GM12878 (cell line): ENCODE measurements around the gene KDM3B. TPM values are rescaled to one million over a fixed set of nuclear protein-coding genes. Genes with fewer than 3 reads are reported as not detected.

Experiments
- ATAC-seq: fragments of 200-7000 bp; cut with Tn5 transposase; 3 replicates; pipeline ENCODE4 v1.9.1; 2020; ENCODE audit warnings: mild to moderate bottlenecking, moderate library complexity
- BruUV-seq: library from RNA; stranded (reverse); fragments of 400-500 nt; replicated peaks from 2 replicates; lab custom pipeline; 2021; lab: Mats Ljungman, UMichigan
- CTCF ChIA-PET: fragments of 300-600 bp; sonication (Branson Sonifier 250); formaldehyde crosslinking; extraction: SDS; loops from one replicate; lab custom pipeline; 2021; ENCODE audit warnings: inconsistent platforms; lab: Yijun Ruan, JAX
- POLR2A ChIA-PET: fragments of 350-600 bp; formaldehyde crosslinking; extraction: SDS; loops from one replicate; lab custom pipeline; 2021; ENCODE audit warnings: inconsistent platforms; lab: Charles Lee
- RAD21 ChIA-PET: fragments of 300-600 bp; sonication (Branson Sonifier 250); formaldehyde crosslinking; loops from one replicate; lab custom pipeline; 2023; ENCODE audit warnings: antibody characterized with exemption; ENCODE audit not compliant: unreplicated experiment; lab: Charles Lee
- SMC1A ChIA-PET: fragments of 300-600 bp; sonication (Branson Sonifier 250); formaldehyde crosslinking; loops from one replicate; lab custom pipeline; 2023; ENCODE audit not compliant: unreplicated experiment, uncharacterized antibody; lab: Charles Lee
- DNase-seq: peaks from one replicate; pipeline ENCODE4 v3.0.0-alpha.2; 2011; ENCODE audit warnings: low read depth, low spot score
- FAIRE-seq: peaks from 3 replicates; lab custom pipeline; 2011; peaks lifted over from hg19 to GRCh38; lab: Jason Lieb, UNC
- H2AFZ ChIP-seq: 2 replicates; pipeline ENCODE4 v1.6.0; 2011; ENCODE audit warnings: low read depth, low read length, control low read depth; ENCODE audit not compliant: control insufficient read depth
- H3K27ac ChIP-seq: 2 replicates; pipeline ENCODE4 v1.5.1; 2011; ENCODE audit warnings: control low read depth; ENCODE audit not compliant: control insufficient read depth, insufficient read depth
- H3K27me3 ChIP-seq, 2 experiments: replicated peaks in 1 of 2; 2 replicates each; pipeline versions ENCODE4 v1.6.0 to v1.6.1; 2011; ENCODE audit warnings: low read length in 1 of 2; ENCODE audit not compliant: control insufficient read depth in 2 of 2, insufficient read depth in 2 of 2
- H3K36me3 ChIP-seq, 2 experiments: 2 replicates each; pipeline ENCODE4 v1.5.1; 2011; ENCODE audit warnings: low read length in 1 of 2; ENCODE audit not compliant: control insufficient read depth in 2 of 2, insufficient read depth in 2 of 2
- H3K4me1 ChIP-seq: 2 replicates; pipeline ENCODE4 v1.6.1; 2011; ENCODE audit warnings: mild to moderate bottlenecking, low read length, moderate library complexity, mixed read lengths; ENCODE audit not compliant: control insufficient read depth, insufficient read depth
- H3K4me2 ChIP-seq: 2 replicates; pipeline ENCODE4 v1.6.0; 2011; ENCODE audit warnings: control low read depth; ENCODE audit not compliant: control insufficient read depth, insufficient read depth
- H3K4me3 ChIP-seq: fragments of 200-600 bp; sonication (generic); 2 replicates; pipeline ENCODE4 v1.5.1; 2016
- H3K79me2 ChIP-seq: 2 replicates; pipeline ENCODE4 v1.6.0; 2011; ENCODE audit warnings: low read length; ENCODE audit not compliant: control insufficient read depth, insufficient read depth
- H3K9ac ChIP-seq: 2 replicates; pipeline ENCODE4 v1.8.0; 2011; ENCODE audit warnings: low read length, control low read depth, mixed read lengths; ENCODE audit not compliant: control insufficient read depth, insufficient read depth
- H3K9me3 ChIP-seq: replicated peaks from 3 replicates; pipeline ENCODE4 v1.5.1; 2011; ENCODE audit warnings: mild to moderate bottlenecking, low read length; ENCODE audit not compliant: control insufficient read depth, insufficient read depth
- H4K20me1 ChIP-seq: 2 replicates; pipeline ENCODE4 v1.6.0; 2011; ENCODE audit not compliant: control insufficient read depth, insufficient read depth
- ATF7 ChIP-seq: fragments of 450-650 bp; IDR thresholded peaks from 2 replicates; pipeline ENCODE4 v1.6.1; 2016; ENCODE audit warnings: low read depth, mild to moderate bottlenecking
- BHLHE40 ChIP-seq, 2 experiments: fragments of 450-650 bp in 1 of 2; IDR thresholded peaks; 2 replicates each; pipeline ENCODE4 v1.6.1; 2011 to 2017; ENCODE audit warnings: low read depth in 2 of 2, borderline replicate concordance in 1 of 2, improper control_type of control experiment in 1 of 2, low read length in 1 of 2, mild to moderate bottlenecking in 1 of 2
- CEBPB ChIP-seq, 2 experiments: fragments of 150-350 bp in 1 of 2; IDR thresholded peaks; 2 replicates each; pipeline ENCODE4 v1.6.1; 2012 to 2014; ENCODE audit warnings: low read depth in 2 of 2, low read length in 2 of 2, borderline replicate concordance in 1 of 2, inconsistent platforms in 1 of 2
- CHD2 ChIP-seq: IDR thresholded peaks from 2 replicates; pipeline ENCODE4 v1.6.1; 2011; ENCODE audit warnings: low read depth, low read length, improper control_type of control experiment, borderline replicate concordance
- CREM ChIP-seq: IDR thresholded peaks from 2 replicates; pipeline ENCODE4 v1.6.1; 2014; ENCODE audit warnings: antibody characterized with exemption, low read depth
- ESRRA ChIP-seq: IDR thresholded peaks from 2 replicates; pipeline ENCODE4 v1.6.1; 2012; ENCODE audit warnings: mild to moderate bottlenecking, low read length, improper control_type of control experiment
- JUND ChIP-seq: IDR thresholded peaks from 2 replicates; pipeline ENCODE4 v1.6.1; 2012; ENCODE audit warnings: low read depth, mild to moderate bottlenecking, low read length, improper control_type of control experiment, moderate library complexity
- KAT2A ChIP-seq: conservative IDR thresholded peaks from 2 replicates; pipeline ENCODE4 v1.6.1; 2011; ENCODE audit warnings: low read depth, low read length; ENCODE audit not compliant: control insufficient read depth
- NFXL1 ChIP-seq: fragments of 450-650 bp; IDR thresholded peaks from 2 replicates; pipeline ENCODE4 v1.6.1; 2017; ENCODE audit warnings: antibody characterized with exemption, mild to moderate bottlenecking, borderline replicate concordance
- POLR2A ChIP-seq: IDR thresholded peaks from 2 replicates; pipeline ENCODE4 v1.6.1; 2011; ENCODE audit warnings: low read depth, mild to moderate bottlenecking, low read length
- RAD21 ChIP-seq: IDR thresholded peaks from 2 replicates; pipeline ENCODE4 v1.6.1; 2011; ENCODE audit warnings: mild to moderate bottlenecking, low read depth, low read length, moderate library complexity; ENCODE audit not compliant: insufficient read depth
- SMC3 ChIP-seq: IDR thresholded peaks from 2 replicates; pipeline ENCODE4 v1.6.1; 2011; ENCODE audit warnings: low read length, improper control_type of control experiment, borderline replicate concordance
- TCF7 ChIP-seq: IDR thresholded peaks from 2 replicates; pipeline ENCODE4 v1.6.1; 2014; ENCODE audit warnings: antibody characterized with exemption, borderline replicate concordance
- ZSCAN29 ChIP-seq: fragments of 450-650 bp; IDR thresholded peaks from 2 replicates; pipeline ENCODE4 v1.6.1; 2017; ENCODE audit warnings: mild to moderate bottlenecking, moderate library complexity
- WGBS: methylation state at CpG from one replicate; pipeline ENCODE4 v1.1.6; 2016; ENCODE audit warnings: low lambda C conversion rate; ENCODE audit not compliant: insufficient replicate concordance, insufficient coverage; ENCODE audit errors: missing lambda C conversion rate; 5-methylcytosine and 5-hydroxymethylcytosine counted together
- in situ Hi-C: fragments of 300-500 bp; cut with MboI; formaldehyde crosslinking; loops from 9 replicates; pipeline ENCODE4 v1.14.3; 2018; ENCODE audit warnings: mixed read lengths
- intact Hi-C: fragments of 100-400 bp; cut with micrococcal nuclease; formaldehyde crosslinking; loops from one replicate; pipeline ENCODE4 v1.14.2; 2022; ENCODE audit not compliant: unreplicated experiment
- polyA plus RNA-seq, 11 experiments: library from polyadenylated mRNA; depleted of rRNA in 4 of 11; unstranded in 6 of 11; stranded (reverse) in 5 of 11; fragments of >200 nt; fragmentation: Nextera tagmentation in 4 of 11; fragmentation: Illumina TruSeq in 1 of 11; extraction: Ambion mirVana in 4 of 11; extraction: Trizol in 1 of 11; gene quantifications; 1 replicate in 1 of 11; 2 replicates in 10 of 11; pipeline versions ENCODE4 v1.2.1 to v1.2.3, GENCODE V29; 2011 to 2016; ENCODE audit warnings: inconsistent platforms in 2 of 11, missing spikeins in 2 of 11, low read depth in 1 of 11
- total RNA-seq, 4 experiments: library from RNA; depleted of rRNA in 3 of 4; stranded (reverse); fragments of >200 nt in 3 of 4; fragmentation: Illumina TruSeq in 1 of 4; extraction: Trizol in 1 of 4; gene quantifications; 2 replicates each; pipeline versions ENCODE4 v1.2.1 to v1.2.3, GENCODE V29; 2013 to 2021
- TF ChIP-seq, protein P1 (sequence below): IDR thresholded peaks from 2 replicates; pipeline ENCODE4 v1.6.1; 2011; ENCODE audit warnings: borderline replicate concordance, low read depth, mild to moderate bottlenecking, moderate library complexity, low read length; ENCODE audit not compliant: insufficient read depth, poor library complexity, severe bottlenecking
- TF ChIP-seq, protein P2 (sequence below): fragments of 450-650 bp; IDR thresholded peaks from 2 replicates; pipeline ENCODE4 v1.6.1; 2018; ENCODE audit warnings: borderline replicate concordance, mild to moderate bottlenecking; ENCODE audit not compliant: partially characterized antibody
- TF ChIP-seq, protein P3 (sequence below): fragments of 450-650 bp; IDR thresholded peaks from 2 replicates; pipeline ENCODE4 v1.6.1; 2016; ENCODE audit warnings: mild to moderate bottlenecking

Gene KDM3B
- total and polyA plus RNA-seq, 10 of the 15 experiments (the other 5 are each of a cell fraction or from before 2014, with no cell fraction given): 8.5 to 45.7 (median 29.0) TPM

DNA sequence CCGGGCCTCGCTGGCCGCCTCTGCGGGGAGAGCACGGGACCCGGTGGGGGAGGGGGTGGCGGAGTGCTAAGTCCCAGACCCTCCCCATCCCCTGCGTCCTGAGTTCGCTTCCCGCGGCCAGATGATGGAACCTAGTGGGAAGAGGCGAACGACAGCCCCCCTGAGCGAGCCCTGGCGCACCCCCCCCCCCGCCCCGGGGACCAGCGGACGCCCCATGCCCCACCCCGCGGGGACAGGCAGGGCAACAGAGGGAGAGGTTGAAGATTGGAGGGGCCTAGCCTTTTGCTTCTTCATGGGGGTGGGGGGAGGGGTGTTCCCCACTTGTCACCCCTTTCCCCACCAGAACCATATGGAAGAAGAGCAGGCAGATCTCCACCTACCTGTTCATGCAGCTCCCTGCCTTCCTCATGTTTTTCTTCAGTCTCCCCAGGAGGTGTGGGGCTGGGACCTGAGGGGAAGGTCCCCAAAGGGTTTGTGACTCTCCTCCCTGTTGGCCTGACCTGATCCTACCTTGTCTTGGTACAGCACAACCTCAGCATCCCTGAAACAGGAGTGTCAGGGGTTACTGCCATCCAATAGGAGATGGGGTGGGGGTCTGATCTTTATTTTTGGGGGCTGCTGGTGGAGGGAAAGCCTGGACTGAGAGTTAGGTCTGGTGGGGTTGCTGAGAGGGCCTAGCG, 13.9 kb upstream of the KDM3B start (continued):
- TF ChIP-seq, protein P1, sequence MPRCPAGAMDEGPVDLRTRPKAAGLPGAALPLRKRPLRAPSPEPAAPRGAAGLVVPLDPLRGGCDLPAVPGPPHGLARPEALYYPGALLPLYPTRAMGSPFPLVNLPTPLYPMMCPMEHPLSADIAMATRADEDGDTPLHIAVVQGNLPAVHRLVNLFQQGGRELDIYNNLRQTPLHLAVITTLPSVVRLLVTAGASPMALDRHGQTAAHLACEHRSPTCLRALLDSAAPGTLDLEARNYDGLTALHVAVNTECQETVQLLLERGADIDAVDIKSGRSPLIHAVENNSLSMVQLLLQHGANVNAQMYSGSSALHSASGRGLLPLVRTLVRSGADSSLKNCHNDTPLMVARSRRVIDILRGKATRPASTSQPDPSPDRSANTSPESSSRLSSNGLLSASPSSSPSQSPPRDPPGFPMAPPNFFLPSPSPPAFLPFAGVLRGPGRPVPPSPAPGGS: peak; percentile 7
- no peak for TF ChIP-seq CREM
- peak; percentile 36 to 96; a peak in 2 of 4 replicates for TF ChIP-seq BHLHE40 (IDR thresholded peaks at IDR 0.05; ENCODE audit: borderline replicate concordance in 1 of 2, low read depth in 2 of 2, low read length in 1 of 2)
- TF ChIP-seq, all 136 proteins: peak for 8

DNA sequence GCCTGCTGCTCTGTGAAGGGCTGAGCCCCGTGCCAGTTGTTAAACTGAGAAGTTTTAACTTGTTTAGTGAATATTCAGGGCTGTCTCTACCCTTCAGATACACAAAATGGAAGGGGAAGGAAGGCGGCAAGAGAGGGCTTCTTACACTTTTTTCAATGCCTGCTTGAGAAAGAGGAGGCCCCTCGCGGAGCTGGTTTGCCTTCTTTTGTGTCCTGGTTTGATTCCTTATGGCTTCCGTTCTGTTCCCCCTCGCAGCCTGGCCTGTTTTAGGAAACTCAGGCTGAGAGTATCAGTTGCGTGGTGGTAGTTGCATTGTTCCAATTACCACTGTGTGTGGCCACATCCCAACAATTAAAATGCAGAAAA, 13.4 kb upstream of the KDM3B start:
- Histone ChIP-seq H3K4me1 (no peaks in the 10 kb centered on the region), H3K4me3 (peak overlapping the region; percentile 90), H3K27me3 (no peaks in the 10 kb centered on the region), H3K79me2 (peaks cover 35% of the 10 kb centered on the region), H3K9ac (peak overlapping the region; percentile 82), H2AFZ (no peak overlapping the region), H3K4me2 (peak overlapping the region; percentile 69), H3K36me3 (peaks cover 0 to 3% of the 10 kb centered on the region in 2 experiments; a peak in 2 of 4 replicates), H3K9me3 (no peaks in the 10 kb centered on the region), H4K20me1 (0 out of 2 replicates have a peak, but pooled peaks cover 3% of the 10 kb centered on the region), H3K27ac (peak overlapping the region; percentile 96)
- 2% methylated on average over 7 of the region's 7 CpGs for WGBS
- POLR2A ChIA-PET: interaction anchor here (0.5 to 10.1 kb wide), 4 partner anchors 8 to 40 kb away, joined by 3 to 143 read pairs (median 6); partner anchors contain the start of genes CDC25C and KDM3B
- BruUV-seq: TSS peak; percentile 64
- intact Hi-C loops (loop anchor here (5.0 kb wide), 2 partner anchors 162 to 203 kb away; partner anchors contain the start of genes BRD8, ETF1 and KIF20A), in situ Hi-C loops (no loop called here)
- DNase-seq (no peak), FAIRE-seq (no peak), ATAC-seq (peak; percentile 5)
- RAD21 ChIA-PET: interaction anchor here (0.6 to 1.7 kb wide), 5 partner anchors 11 to 126 kb away, joined by 3 to 17 read pairs (median 4); partner anchors contain the start of genes CDC23 and KDM3B
- CTCF ChIA-PET: interaction anchor here (0.6 to 9.1 kb wide), 8 partner anchors 9 to 274 kb away, joined by 3 to 266 read pairs (median 3); partner anchors contain the start of gene KDM3B
- SMC1A ChIA-PET: interaction anchor here (0.6 to 6.1 kb wide), 6 partner anchors 10 to 161 kb away, joined by 3 to 102 read pairs (median 4); partner anchors contain the start of gene KDM3B
- TF ChIP-seq JUND (no peak), ESRRA (no peak), TCF7 (no peak), POLR2A (no peak), CHD2 (no peak), CEBPB (IDR thresholded peaks at IDR 0.05; ENCODE audit: borderline replicate concordance in 1 of 2, low read depth in 2 of 2, low read length in 2 of 2) (no peak), NFXL1 (no peak), SMC3 (no peak), ATF7 (no peak), RAD21 (no peak), KAT2A (no peak), ZSCAN29 (no peak)
- TF ChIP-seq, protein P2, sequence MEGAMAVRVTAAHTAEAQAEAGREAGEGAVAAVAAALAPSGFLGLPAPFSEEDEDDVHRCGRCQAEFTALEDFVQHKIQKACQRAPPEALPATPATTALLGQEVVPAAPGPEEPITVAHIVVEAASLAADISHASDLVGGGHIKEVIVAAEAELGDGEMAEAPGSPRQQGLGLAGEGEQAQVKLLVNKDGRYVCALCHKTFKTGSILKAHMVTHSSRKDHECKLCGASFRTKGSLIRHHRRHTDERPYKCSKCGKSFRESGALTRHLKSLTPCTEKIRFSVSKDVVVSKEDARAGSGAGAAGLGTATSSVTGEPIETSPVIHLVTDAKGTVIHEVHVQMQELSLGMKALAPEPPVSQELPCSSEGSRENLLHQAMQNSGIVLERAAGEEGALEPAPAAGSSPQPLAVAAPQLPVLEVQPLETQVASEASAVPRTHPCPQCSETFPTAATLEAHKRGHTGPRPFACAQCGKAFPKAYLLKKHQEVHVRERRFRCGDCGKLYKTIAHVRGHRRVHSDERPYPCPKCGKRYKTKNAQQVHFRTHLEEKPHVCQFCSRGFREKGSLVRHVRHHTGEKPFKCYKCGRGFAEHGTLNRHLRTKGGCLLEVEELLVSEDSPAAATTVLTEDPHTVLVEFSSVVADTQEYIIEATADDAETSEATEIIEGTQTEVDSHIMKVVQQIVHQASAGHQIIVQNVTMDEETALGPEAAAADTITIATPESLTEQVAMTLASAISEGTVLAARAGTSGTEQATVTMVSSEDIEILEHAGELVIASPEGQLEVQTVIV: no peak
- TF ChIP-seq, protein P3, sequence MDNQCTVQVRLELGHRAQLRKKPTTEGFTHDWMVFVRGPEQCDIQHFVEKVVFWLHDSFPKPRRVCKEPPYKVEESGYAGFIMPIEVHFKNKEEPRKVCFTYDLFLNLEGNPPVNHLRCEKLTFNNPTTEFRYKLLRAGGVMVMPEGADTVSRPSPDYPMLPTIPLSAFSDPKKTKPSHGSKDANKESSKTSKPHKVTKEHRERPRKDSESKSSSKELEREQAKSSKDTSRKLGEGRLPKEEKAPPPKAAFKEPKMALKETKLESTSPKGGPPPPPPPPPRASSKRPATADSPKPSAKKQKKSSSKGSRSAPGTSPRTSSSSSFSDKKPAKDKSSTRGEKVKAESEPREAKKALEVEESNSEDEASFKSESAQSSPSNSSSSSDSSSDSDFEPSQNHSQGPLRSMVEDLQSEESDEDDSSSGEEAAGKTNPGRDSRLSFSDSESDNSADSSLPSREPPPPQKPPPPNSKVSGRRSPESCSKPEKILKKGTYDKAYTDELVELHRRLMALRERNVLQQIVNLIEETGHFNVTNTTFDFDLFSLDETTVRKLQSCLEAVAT: no peak
